H9 (cell line): ENCODE measurements around the gene SFRP2. TPM values are rescaled to one million over a fixed set of nuclear protein-coding genes. Genes with fewer than 3 reads are reported as not detected.

Experiments
- DNase-seq: peaks from one replicate; pipeline ENCODE4 v3.0.0-alpha.2; 2017
- H2AFZ ChIP-seq: one replicate; pipeline ENCODE4 v1.6.1; 2013; ENCODE audit warnings: mild to moderate bottlenecking, low read length, control low read depth, moderate library complexity
- H2AK5ac ChIP-seq: 2 replicates; pipeline ENCODE4 v1.6.1; 2013; ENCODE audit warnings: low read length, control low read depth, mixed read lengths; ENCODE audit not compliant: insufficient read length
- H2BK120ac ChIP-seq: one replicate; pipeline ENCODE4 v1.6.1; 2013; ENCODE audit warnings: low read depth, mild to moderate bottlenecking, low read length, control low read depth, inconsistent platforms; ENCODE audit not compliant: poor library complexity, severe bottlenecking
- H2BK12ac ChIP-seq: 2 replicates; pipeline ENCODE4 v1.6.1; 2013; ENCODE audit warnings: low read length, control low read depth, mixed read lengths, low read depth; ENCODE audit not compliant: insufficient read length
- H2BK15ac ChIP-seq: 2 replicates; pipeline ENCODE4 v1.6.1; 2013; ENCODE audit warnings: low read depth, low read length, control low read depth
- H2BK20ac ChIP-seq: one replicate; pipeline ENCODE4 v1.6.1; 2013; ENCODE audit warnings: low read depth, mild to moderate bottlenecking, low read length, control low read depth, inconsistent platforms; ENCODE audit not compliant: poor library complexity, severe bottlenecking
- H2BK5ac ChIP-seq: 2 replicates; pipeline ENCODE4 v1.6.1; 2013; ENCODE audit warnings: low read length, control low read depth, mixed read lengths; ENCODE audit not compliant: insufficient read length
- H3K14ac ChIP-seq: 2 replicates; pipeline ENCODE4 v1.6.1; 2013; ENCODE audit warnings: low read length, control low read depth; ENCODE audit not compliant: insufficient read depth
- H3K18ac ChIP-seq: 2 replicates; pipeline ENCODE4 v1.6.1; 2013; ENCODE audit warnings: low read depth, mild to moderate bottlenecking, mixed read lengths, low read length, control low read depth; ENCODE audit not compliant: insufficient read length
- H3K23ac ChIP-seq: 2 replicates; pipeline ENCODE4 v1.6.1; 2013; ENCODE audit warnings: low read length, control low read depth, mixed read lengths, low read depth; ENCODE audit not compliant: insufficient read length
- H3K23me2 ChIP-seq: 2 replicates; pipeline ENCODE4 v1.6.1; 2013; ENCODE audit warnings: low read depth, mild to moderate bottlenecking, mixed read lengths, low read length, control low read depth; ENCODE audit not compliant: insufficient read length, poor library complexity, severe bottlenecking
- H3K27ac ChIP-seq: 2 replicates; pipeline ENCODE4 v1.5.1; 2013; ENCODE audit warnings: low read length, control low read depth, mixed read lengths, low read depth; ENCODE audit not compliant: insufficient read length
- H3K27me3 ChIP-seq: 2 replicates; pipeline ENCODE4 v1.6.1; 2013; ENCODE audit warnings: low read length, control low read depth, inconsistent platforms; ENCODE audit not compliant: insufficient read depth
- H3K4ac ChIP-seq: 2 replicates; pipeline ENCODE4 v1.6.1; 2013; ENCODE audit warnings: low read depth, mild to moderate bottlenecking, control low read depth, inconsistent platforms, low read length, moderate library complexity
- H3K4me1 ChIP-seq: 2 replicates; pipeline ENCODE4 v1.6.1; 2013; ENCODE audit warnings: low read length, control low read depth, inconsistent platforms; ENCODE audit not compliant: insufficient read depth
- H3K4me2 ChIP-seq: 2 replicates; pipeline ENCODE4 v1.6.1; 2013; ENCODE audit warnings: low read length, control low read depth, mixed read lengths; ENCODE audit not compliant: insufficient read length, insufficient read depth
- H3K56ac ChIP-seq: 2 replicates; pipeline ENCODE4 v1.6.1; 2013; ENCODE audit warnings: low read depth, mild to moderate bottlenecking, mixed read lengths, low read length, control low read depth; ENCODE audit not compliant: insufficient read length
- H3K79me1 ChIP-seq: 2 replicates; pipeline ENCODE4 v1.6.1; 2013; ENCODE audit warnings: low read depth, mild to moderate bottlenecking, moderate library complexity, low read length, control low read depth, inconsistent platforms; ENCODE audit not compliant: insufficient read depth, poor library complexity, severe bottlenecking
- H3K79me2 ChIP-seq: 2 replicates; pipeline ENCODE4 v1.6.1; 2013; ENCODE audit warnings: low read length, control low read depth, inconsistent platforms; ENCODE audit not compliant: insufficient read depth
- H3K9ac ChIP-seq: 2 replicates; pipeline ENCODE4 v1.6.1; 2013; ENCODE audit warnings: low read length, control low read depth, mixed read lengths; ENCODE audit not compliant: insufficient read length; ENCODE audit errors: extremely low read depth
- H3K9me3 ChIP-seq: one replicate; pipeline ENCODE4 v1.6.1; 2013; ENCODE audit warnings: low read depth, low read length, inconsistent platforms; ENCODE audit not compliant: control insufficient read depth
- H3T11ph ChIP-seq: one replicate; pipeline ENCODE4 v1.6.1; 2013; ENCODE audit warnings: mild to moderate bottlenecking, low read length, control low read depth, inconsistent platforms
- H4K20me1 ChIP-seq: one replicate; pipeline ENCODE4 v1.6.1; 2013; ENCODE audit not compliant: control insufficient read depth, insufficient read length, insufficient read depth
- H4K5ac ChIP-seq: 2 replicates; pipeline ENCODE4 v1.6.1; 2013; ENCODE audit warnings: low read depth, mild to moderate bottlenecking, mixed read lengths, low read length, control low read depth; ENCODE audit not compliant: insufficient read length
- H4K8ac ChIP-seq: replicated peaks from 2 replicates; pipeline ENCODE4 v1.6.1; 2013; ENCODE audit warnings: low read length, control low read depth, mixed read lengths, low read depth; ENCODE audit not compliant: insufficient read length
- H4K91ac ChIP-seq: 2 replicates; pipeline ENCODE4 v1.6.1; 2013; ENCODE audit warnings: low read depth, mild to moderate bottlenecking, moderate library complexity, mixed read lengths, low read length, control low read depth; ENCODE audit not compliant: insufficient read length
- H3K27ac Mint-ChIP-seq, 3 experiments: 2 replicates in 2 of 3; 3 replicates in 1 of 3; pipeline ENCODE4 v1.8.0; 2020 to 2021; ENCODE audit warnings: mixed read lengths in 3 of 3, mild to moderate bottlenecking in 1 of 3, moderate library complexity in 1 of 3
- H3K27me3 Mint-ChIP-seq: 2 replicates; pipeline ENCODE4 v1.8.0; 2021; ENCODE audit warnings: low read depth, mild to moderate bottlenecking, moderate library complexity, mixed read lengths
- H3K36me3 Mint-ChIP-seq, 3 experiments: 2 replicates in 2 of 3; 3 replicates in 1 of 3; pipeline ENCODE4 v1.8.0; 2020 to 2021; ENCODE audit warnings: low read depth in 3 of 3, mixed read lengths in 3 of 3; ENCODE audit not compliant: insufficient read depth in 1 of 3
- H3K4me1 Mint-ChIP-seq, 2 experiments: 2 replicates each; pipeline ENCODE4 v1.8.0; 2020; ENCODE audit warnings: mixed read lengths in 2 of 2
- H3K4me3 Mint-ChIP-seq, 2 experiments: 2 replicates in 1 of 2; 3 replicates in 1 of 2; pipeline ENCODE4 v1.8.0; 2020 to 2021; ENCODE audit warnings: mild to moderate bottlenecking in 2 of 2, mixed read lengths in 2 of 2, moderate library complexity in 1 of 2
- H3K9me3 Mint-ChIP-seq, 2 experiments: 2 replicates in 1 of 2; 3 replicates in 1 of 2; pipeline ENCODE4 v1.8.0; 2020; ENCODE audit warnings: mild to moderate bottlenecking in 2 of 2, mixed read lengths in 2 of 2, moderate library complexity in 1 of 2
- CTCF ChIP-seq: fragments of 200-600 bp; sonication (generic); conservative IDR thresholded peaks from 3 replicates; pipeline ENCODE4 v1.8.0; 2021; ENCODE audit warnings: antibody characterized with exemption, mild to moderate bottlenecking
- WGBS: extraction: QIAGEN DNeasy Blood & Tissue Kit; methylation state at CpG from one replicate; pipeline ENCODE4 v1.1.7; 2013; ENCODE audit warnings: missing lambda C conversion rate, low lambda C conversion rate, mixed read lengths; ENCODE audit not compliant: insufficient read length; ENCODE audit errors: extremely low coverage; 5-methylcytosine and 5-hydroxymethylcytosine counted together
- total RNA-seq: library from RNA; stranded (reverse); gene quantifications from 2 replicates; pipeline ENCODE4 v1.2.1, GENCODE V29; 2021

SFRP2 gene
- total RNA-seq, 1 experiment from 2014 or later = 156 TPM

GRCh38 chr4:153808175-153808574 is 19.3 kb upstream of the SFRP2 start:
- no peak for DNase-seq
- Histone ChIP-seq H3K18ac (no peak overlapping the region), H3K56ac (no peak overlapping the region), H3K9me3 (no peaks in the 10 kb centered on the region), H4K8ac (no peak overlapping the region), H3K14ac (no peak overlapping the region), H3T11ph (no peak overlapping the region), H3K4ac (no peak overlapping the region), H4K5ac (no peak overlapping the region), H2AK5ac (no peak overlapping the region), H4K20me1 (no peaks in the 10 kb centered on the region), H3K9ac (no peak overlapping the region), H3K79me1 (no peaks in the 10 kb centered on the region), H3K23ac (no peak overlapping the region), H3K27me3 (no peaks in the 10 kb centered on the region), H3K27ac (no peak overlapping the region), H2BK15ac (no peak overlapping the region), H2AFZ (no peak overlapping the region), H3K4me2 (no peak overlapping the region), H3K4me1 (peaks cover 3% of the 10 kb centered on the region; the same call in 1 of the 2 replicates), H2BK12ac (no peak overlapping the region), H2BK20ac (no peak overlapping the region), H3K23me2 (no peaks in the 10 kb centered on the region), H4K91ac (no peak overlapping the region), H2BK120ac (no peak overlapping the region), H3K79me2 (no peaks in the 10 kb centered on the region), H2BK5ac (no peak overlapping the region)
- H3K36me3 Mint-ChIP-seq = peaks cover 0 to 5% (median 2%) of the 10 kb centered on the region in 3 experiments; a peak in 3 of 7 replicates
- no peak overlapping the region for H3K4me3 Mint-ChIP-seq
- H3K27ac Mint-ChIP-seq = no peak overlapping the region
- no CpG with 5 or more reads among the region's 1 CpG for WGBS
- H3K9me3 Mint-ChIP-seq = peaks cover 0 to 3% of the 10 kb centered on the region in 2 experiments; a peak in 3 of 5 replicates
- no peaks in the 10 kb centered on the region; the same call in 1 of the 2 replicates for H3K27me3 Mint-ChIP-seq
- peaks cover 10% of the 10 kb centered on the region in 2 experiments for H3K4me1 Mint-ChIP-seq
- TF ChIP-seq CTCF = no peak
